Activated CD4-positive, alpha-beta T cell treated with anti-CD3 and anti-CD28 coated beads, Interleukin-2, Interleukin-6, amounts not matched to agents 100 ng/mL and 50 ng/mL, durations not matched to agents 16 hours and 8 hours (primary cell): ENCODE results near the gene UBE2E2.

Experiments
- DNase-seq: peaks from one replicate; pipeline ENCODE4 v3.0.0-alpha.2; 2020

UBE2E2 gene

GRCh38 chr3:23288286-23288685 is 85.2 kb downstream of the UBE2E2 start:
- DNase-seq, result no peak

GRCh38 chr3:23288715-23289114 is 85.6 kb downstream of the UBE2E2 start:
- no peak for DNase-seq

- no peak for DNase-seq
These were observed 89.3 kb downstream of the UBE2E2 start for GRCh38 chr3:23292432-23292831.

GRCh38 chr3:23294770-23295387 is 91.8 kb downstream of the UBE2E2 start:
- DNase-seq, result no peak

GRCh38 chr3:23301819-23302218 is 98.7 kb downstream of the UBE2E2 start:
- no peak for DNase-seq

- no peak for DNase-seq
These were observed 99.1 kb downstream of the UBE2E2 start for GRCh38 chr3:23302271-23302670.

GRCh38 chr3:23303601-23304217 is 100.6 kb downstream of the UBE2E2 start:
- no peak for DNase-seq

- no peak for DNase-seq
These were observed 101.3 kb downstream of the UBE2E2 start for GRCh38 chr3:23304424-23304823.

- DNase-seq, result no peak
These were observed 106.0 kb downstream of the UBE2E2 start for GRCh38 chr3:23308986-23309625.

GRCh38 chr3:23312866-23313265 is 109.7 kb downstream of the UBE2E2 start:
- no peak for DNase-seq

- no peak for DNase-seq
These were observed 112.0 kb downstream of the UBE2E2 start for GRCh38 chr3:23314981-23315762.

GRCh38 chr3:23316924-23317323 is 113.8 kb downstream of the UBE2E2 start:
- no peak for DNase-seq

GRCh38 chr3:23319366-23320312 is 116.5 kb downstream of the UBE2E2 start:
- no peak for DNase-seq

GRCh38 chr3:23320586-23321570 is 117.8 kb downstream of the UBE2E2 start:
- no peak for DNase-seq

- peak; percentile 3 for DNase-seq
These were observed 121.6 kb downstream of the UBE2E2 start for GRCh38 chr3:23324745-23325144.

- DNase-seq, result peak; percentile 10
These were observed 122.4 kb downstream of the UBE2E2 start for GRCh38 chr3:23325466-23326065.

GRCh38 chr3:23329471-23330105 is 126.5 kb downstream of the UBE2E2 start:
- no peak for DNase-seq

GRCh38 chr3:23330568-23330967 is 127.4 kb downstream of the UBE2E2 start:
- DNase-seq, result no peak

- DNase-seq, result no peak
These were observed 128.2 kb downstream of the UBE2E2 start for GRCh38 chr3:23331141-23331935.
